Measurements from ENCODE around the gene CD37. TPM values are rescaled to one million over a fixed set of nuclear protein-coding genes. Genes with fewer than 3 reads are reported as not detected.

CD37 gene
- total RNA-seq, 1 experiment from 2014 or later: not detected

GRCh38 chr19:49337267-49338022 is 2.2 kb downstream of the CD37 start:
- no peak overlapping the region for H2AK5ac ChIP-seq (ENCODE audit: insufficient read length, low read length)
- no peak overlapping the region for H3K23ac ChIP-seq (ENCODE audit: insufficient read length, low read depth, low read length)
- peak overlapping the region in 1 of 2 experiments; percentile 83 for H3K4me3 Mint-ChIP-seq
- no peak overlapping the region for H3K56ac ChIP-seq (ENCODE audit: insufficient read length, low read depth, low read length)
- H3K9me3 Mint-ChIP-seq: peaks cover 0 to 3% of the 10 kb centered on the region in 2 experiments; a peak in 2 of 5 replicates
- H3K27me3 ChIP-seq (ENCODE audit: insufficient read depth, low read length): peaks cover 3% of the 10 kb centered on the region; the same call in 1 of the 2 replicates
- H3K14ac ChIP-seq (ENCODE audit: insufficient read depth, low read length): no peak overlapping the region
- no peak overlapping the region for H4K5ac ChIP-seq (ENCODE audit: insufficient read length, low read depth, low read length)
- no peak overlapping the region for H2BK120ac ChIP-seq (ENCODE audit: low read depth, low read length, poor library complexity, severe bottlenecking)
- H3K9me3 ChIP-seq (ENCODE audit: control insufficient read depth, low read depth, low read length): no peaks in the 10 kb centered on the region
- no peak overlapping the region for H2BK15ac ChIP-seq (ENCODE audit: low read depth, low read length)
- peaks cover 12% of the 10 kb centered on the region for H3K23me2 ChIP-seq (ENCODE audit: insufficient read length, low read depth, low read length, poor library complexity, severe bottlenecking)
- no peak for TF ChIP-seq CTCF (conservative IDR thresholded peaks at IDR 0.05)
- no peak overlapping the region for H2BK20ac ChIP-seq (ENCODE audit: low read depth, low read length, poor library complexity, severe bottlenecking)
- H3T11ph ChIP-seq (ENCODE audit: low read length): no peak overlapping the region
- no peak overlapping the region for H2AFZ ChIP-seq (ENCODE audit: low read length)
- H3K27me3 Mint-ChIP-seq (ENCODE audit: low read depth): peaks cover 18% of the 10 kb centered on the region
- no peaks in the 10 kb centered on the region for H3K79me1 ChIP-seq (ENCODE audit: insufficient read depth, low read depth, low read length, poor library complexity, severe bottlenecking)
- no peaks in the 10 kb centered on the region for H3K79me2 ChIP-seq (ENCODE audit: insufficient read depth, low read length)
- WGBS (ENCODE audit: extremely low coverage, insufficient read length, low lambda C conversion rate): no CpG with 5 or more reads among the region's 19 CpGs
- no peak overlapping the region for H3K18ac ChIP-seq (ENCODE audit: insufficient read length, low read depth, low read length)
- H3K9ac ChIP-seq (ENCODE audit: extremely low read depth, insufficient read length, low read length): no peak overlapping the region
- H3K4me2 ChIP-seq (ENCODE audit: insufficient read depth, insufficient read length, low read length): peak overlapping the region; percentile 68
- no peak overlapping the region for H3K27ac ChIP-seq (ENCODE audit: insufficient read length, low read depth, low read length)
- no peak overlapping the region for H2BK12ac ChIP-seq (ENCODE audit: insufficient read length, low read depth, low read length)
- H3K36me3 Mint-ChIP-seq (ENCODE audit: insufficient read depth in 1 of 3, low read depth in 3 of 3): peaks cover 4 to 40% (median 23%) of the 10 kb centered on the region in 3 experiments
- H3K4ac ChIP-seq (ENCODE audit: low read depth, low read length): no peak overlapping the region
- peak; percentile 10 for DNase-seq
- H3K4me1 Mint-ChIP-seq: peaks cover 24 to 36% of the 10 kb centered on the region in 2 experiments
- H3K27ac Mint-ChIP-seq: no peak overlapping the region
- H3K4me1 ChIP-seq (ENCODE audit: insufficient read depth, low read length): peaks cover 2% of the 10 kb centered on the region; the same call in 1 of the 2 replicates
- no peak overlapping the region for H4K91ac ChIP-seq (ENCODE audit: insufficient read length, low read depth, low read length)
- H4K8ac ChIP-seq (replicated peaks; ENCODE audit: insufficient read length, low read depth, low read length): no peak overlapping the region
- H2BK5ac ChIP-seq (ENCODE audit: insufficient read length, low read length): no peak overlapping the region
- H4K20me1 ChIP-seq (ENCODE audit: control insufficient read depth, insufficient read depth, insufficient read length): no peaks in the 10 kb centered on the region

All from H9 (cell line).